ENCODE results near the gene ALK.

DNA sequence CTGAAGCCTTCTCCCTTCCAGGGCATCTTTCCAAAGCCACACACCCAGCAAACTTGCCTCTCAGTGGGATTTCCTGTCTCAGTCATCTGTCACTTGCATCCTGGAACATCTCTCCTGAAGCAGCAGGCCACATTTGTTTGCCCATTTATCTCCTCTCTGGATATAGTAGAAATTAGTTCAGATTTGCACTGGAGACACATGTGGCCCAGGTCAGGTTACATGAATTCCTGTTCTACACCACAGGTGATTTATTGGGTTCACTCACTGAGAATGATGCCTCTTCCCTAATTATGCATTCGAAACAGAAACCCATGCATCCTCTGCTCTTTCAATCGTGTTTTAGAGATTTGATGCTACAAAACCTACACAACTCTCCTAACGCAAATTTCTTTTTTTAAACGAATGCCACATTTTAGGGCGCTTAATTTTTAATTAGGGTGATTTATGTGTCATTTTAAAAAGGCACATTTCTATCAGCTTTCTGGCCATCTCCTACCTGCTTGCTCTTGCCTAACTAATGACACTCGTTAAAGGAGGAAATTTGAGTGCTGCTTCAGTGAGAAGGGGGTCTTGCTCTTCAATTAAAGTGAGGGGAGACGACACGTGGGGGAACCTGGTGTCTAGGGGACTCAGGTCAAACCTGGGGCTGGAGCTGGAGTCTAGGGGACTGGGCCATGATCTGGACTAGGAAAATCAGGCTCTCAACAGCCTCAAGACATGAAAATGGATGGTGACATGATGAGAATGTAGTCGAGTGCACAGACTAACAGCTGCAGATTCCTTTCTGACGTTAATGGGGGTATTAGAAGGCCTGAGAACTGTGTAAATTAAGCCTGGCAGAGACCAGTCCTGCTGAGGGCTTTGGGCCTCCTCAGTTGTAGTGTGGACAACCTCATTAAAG is 584.8 kb downstream of the ALK start:
- no peak for TF ChIP-seq CTCF (IDR thresholded peaks at IDR 0.05; ENCODE audit: low read length)
- TF ChIP-seq EZH2phosphoT487 (IDR thresholded peaks at IDR 0.05; ENCODE audit: low read length) = no peak
- TF ChIP-seq EZH2 (optimal IDR thresholded peaks at IDR 0.05; ENCODE audit: low read depth, low read length) = no peak
